ENCODE results near the gene BMP8A.

The BMP8A gene

GRCh38 chr1:39567302-39567701, 75.9 kb downstream of the BMP8A start:
- DNase-seq, result no peak

DNA sequence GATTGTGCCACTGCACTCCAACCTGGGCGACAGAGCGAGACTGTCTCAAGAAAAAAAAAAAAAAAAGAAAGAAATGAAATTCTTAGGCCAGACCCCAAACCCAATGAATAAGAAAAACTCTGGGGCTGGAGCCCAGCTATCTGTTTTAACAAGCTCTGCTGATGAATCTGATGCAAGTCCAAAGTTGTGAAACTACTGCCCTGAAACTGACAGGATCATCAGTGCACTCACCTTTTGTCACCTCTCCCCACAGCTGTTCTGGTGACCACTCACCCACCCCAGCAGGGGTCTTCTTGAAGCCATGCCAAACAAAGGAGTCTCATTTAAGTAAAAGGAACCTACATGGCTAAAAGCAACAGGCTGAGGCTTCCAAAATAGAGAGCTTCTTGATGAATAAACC, 76.8 kb downstream of the BMP8A start:
- no peak for DNase-seq

- no peak for DNase-seq
These were observed 77.6 kb downstream of the BMP8A start for GRCh38 chr1:39569034-39569433.

DNA sequence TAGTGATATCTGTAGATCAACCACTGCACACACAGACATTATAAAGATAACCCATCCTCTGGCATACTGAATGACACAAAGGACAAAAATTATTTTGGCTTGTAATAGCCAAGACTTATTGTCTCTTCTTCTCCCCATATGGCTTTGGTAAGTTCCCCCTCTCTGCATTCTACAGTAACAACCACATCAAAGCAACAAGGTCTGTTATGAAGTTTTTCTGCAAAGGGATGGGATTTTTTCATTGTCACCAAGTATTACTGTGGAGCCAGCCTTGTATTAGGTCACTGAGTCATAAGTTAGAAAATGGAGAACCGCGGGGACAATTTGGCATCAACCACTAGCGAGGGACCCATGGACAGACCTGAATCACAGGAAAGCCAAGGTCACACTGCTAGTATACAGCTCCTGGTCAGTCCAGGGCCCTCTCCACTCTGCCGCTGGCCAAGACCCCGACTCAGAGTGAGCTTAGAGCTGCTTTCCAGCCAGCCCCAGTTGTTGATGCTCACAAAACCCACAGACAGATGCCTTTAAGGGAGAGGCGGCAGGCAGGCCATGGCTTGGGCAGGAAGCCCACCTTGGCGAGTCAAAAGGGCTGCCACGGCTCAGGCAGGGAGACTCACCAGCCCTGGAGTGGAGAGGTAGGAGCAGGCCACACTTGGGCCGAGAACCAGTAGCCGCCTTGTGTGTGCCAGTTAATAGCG, 79.2 kb downstream of the BMP8A start:
- no peak for DNase-seq

DNA sequence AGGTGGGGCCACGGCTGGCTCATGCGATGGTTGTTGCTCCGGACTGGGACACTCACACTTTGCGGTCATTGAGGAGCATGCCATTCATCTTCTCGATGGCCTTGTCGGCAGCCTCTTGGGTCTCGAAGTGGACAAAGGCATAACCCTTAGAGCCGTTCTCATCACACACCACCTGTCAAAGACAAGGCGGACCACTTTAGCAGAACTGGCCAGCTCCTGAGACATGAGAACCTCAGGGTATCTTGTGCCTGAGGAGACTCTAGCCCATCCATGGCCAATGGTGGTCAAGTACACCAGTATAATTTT, 79.7 kb downstream of the BMP8A start:
- DNase-seq, result no peak

- no peak for DNase-seq
These were observed 81.1 kb downstream of the BMP8A start for GRCh38 chr1:39572379-39573096.

DNA sequence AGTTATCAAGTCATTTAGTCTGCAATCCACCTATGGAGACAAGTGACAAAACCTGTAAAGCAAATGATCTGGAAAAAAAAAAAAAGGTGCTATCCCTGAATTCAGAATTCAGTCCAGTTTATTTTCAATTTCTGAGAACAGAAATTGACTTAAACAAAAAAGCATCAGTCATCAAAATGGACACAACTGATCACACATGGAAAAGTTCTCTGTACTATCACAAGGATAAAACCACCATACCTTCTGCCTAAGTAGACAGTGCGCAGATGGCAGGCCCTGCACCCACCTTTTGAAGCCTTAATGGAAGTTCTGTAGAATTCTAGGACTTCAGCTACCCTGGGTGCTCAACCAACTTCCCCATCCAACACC, 81.6 kb downstream of the BMP8A start:
- no peak for DNase-seq

DNA sequence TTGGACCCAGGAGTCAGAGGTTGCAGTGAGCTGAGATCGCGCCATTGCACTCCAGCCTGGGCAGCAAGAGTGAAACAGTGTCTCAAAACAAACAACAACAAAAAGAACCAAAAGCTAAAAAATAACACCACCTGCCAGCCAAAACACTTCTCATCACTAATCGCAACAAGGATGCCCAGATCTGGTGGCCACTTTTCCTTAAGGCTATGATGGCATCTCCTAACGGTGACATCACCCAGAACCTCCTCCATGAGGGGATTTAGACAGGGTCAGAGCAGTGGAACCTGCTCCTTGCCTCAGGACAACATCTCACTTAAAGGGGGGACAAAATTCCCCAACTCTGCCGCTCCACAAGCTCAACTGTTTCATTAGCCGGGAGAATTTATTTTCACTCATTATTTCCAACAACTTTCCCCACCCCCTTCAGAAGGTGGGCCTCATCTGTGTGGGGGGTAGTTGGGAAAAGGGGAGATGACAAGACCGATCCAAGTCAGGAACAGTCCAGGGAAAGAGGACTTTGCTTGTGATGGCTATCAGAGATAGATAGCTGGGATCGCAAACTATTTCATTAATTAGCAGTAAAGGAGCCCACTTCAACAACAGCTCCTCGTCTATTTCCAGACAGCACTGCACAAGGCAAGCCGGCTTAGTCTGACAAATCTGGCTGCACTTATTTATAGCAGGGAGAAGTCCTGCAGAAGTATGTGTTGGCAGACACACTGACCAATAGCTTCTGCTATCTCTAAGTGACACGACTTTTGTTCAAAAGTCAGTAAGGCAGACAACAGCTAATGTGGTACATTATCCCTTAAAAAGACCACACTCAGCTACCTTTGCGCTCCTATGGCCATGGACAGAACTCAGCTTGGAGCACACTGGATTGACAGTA, 82.5 kb downstream of the BMP8A start:
- DNase-seq, result peak in 3 of 58 donors; percentile 2 to 13 (median 5)

DNA sequence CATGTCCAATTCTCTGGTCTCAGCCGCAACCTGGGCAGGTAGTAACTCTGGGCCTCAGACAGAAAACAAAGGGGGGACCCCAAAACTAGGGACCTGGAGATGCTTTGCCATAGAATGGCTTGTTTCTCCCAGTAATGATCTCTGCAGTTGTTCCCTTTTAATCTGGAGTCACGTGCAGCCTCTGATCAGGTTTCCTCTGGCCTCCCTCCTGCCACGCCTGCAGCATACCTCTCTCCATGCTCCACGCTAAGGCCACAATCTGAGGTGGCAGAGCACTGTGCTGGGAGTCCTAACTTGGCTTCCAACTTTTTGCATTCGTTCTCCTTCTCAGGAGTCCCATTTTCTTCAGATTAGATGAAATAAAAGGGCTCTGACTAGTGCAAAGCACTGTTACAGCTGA, 83.2 kb downstream of the BMP8A start:
- peak in 1 of 58 donors; percentile 9 for DNase-seq
